22Rv1 (cell line): ENCODE measurements around the gene MAN1C1.

Source experiments
- CTCF ChIP-seq: fragments of 450-650 bp; IDR thresholded peaks from 2 replicates; pipeline ENCODE4 v1.5.1; 2017; ENCODE audit warnings: mild to moderate bottlenecking
- ZFX ChIP-seq: fragments of 450-650 bp; IDR thresholded peaks from 2 replicates; pipeline ENCODE4 v1.6.1; 2017; ENCODE audit warnings: antibody characterized with exemption, borderline replicate concordance

- TF ChIP-seq ZFX (no peak), CTCF (no peak)
These were observed 210.0 kb downstream of the MAN1C1 start for GRCh38 chr1:25826571-25826970.
